ENCODE results near the gene TMEM61. TPM values are rescaled to one million over a fixed set of nuclear protein-coding genes. Genes with fewer than 3 reads are reported as not detected.
"Not testable (repeated sequence)": the region's sequence is repeated elsewhere in the genome, so short reads cannot be mapped to it uniquely, and the experiment has no call there.

TMEM61 gene
- total and polyA plus RNA-seq, 2 of the 8 experiments (the other 6 are each of a cell fraction or from before 2014, with no cell fraction given): 0.54 to 1.4 TPM

DNA sequence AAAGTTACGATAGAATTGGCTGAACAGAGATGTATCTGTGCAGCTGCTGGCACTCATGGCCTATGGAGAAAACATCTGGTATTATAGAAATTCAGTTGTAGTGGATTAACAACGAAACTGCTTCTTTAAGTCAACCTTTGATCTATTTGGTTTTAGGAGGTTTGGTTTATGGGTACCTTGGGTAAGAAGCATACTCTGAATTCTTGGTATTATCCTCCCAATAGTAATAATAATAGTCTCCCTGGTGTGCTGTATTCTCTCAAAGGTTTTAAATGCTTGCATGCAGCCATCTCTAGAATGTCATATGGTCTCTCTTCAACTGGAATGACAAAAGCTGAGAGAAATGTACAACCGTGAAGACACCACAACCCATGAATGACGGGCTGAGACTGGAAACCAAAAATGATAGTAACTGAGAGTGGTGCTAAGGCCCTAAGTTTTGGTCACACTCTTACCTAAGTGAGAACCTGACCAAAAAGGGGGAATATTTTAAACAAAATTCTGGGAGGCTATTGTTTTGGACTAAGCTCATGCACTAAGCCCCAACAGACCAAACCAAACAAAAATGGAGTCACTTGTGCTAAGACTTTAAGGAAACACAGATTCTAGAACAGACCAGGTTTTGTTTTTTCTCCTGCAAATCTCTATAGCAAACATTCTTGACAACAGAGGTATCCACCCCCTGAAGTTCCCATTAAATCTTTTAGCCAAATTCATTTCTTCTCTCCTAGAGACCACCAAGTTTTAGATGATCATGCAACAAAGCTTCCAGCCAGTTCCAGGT, 17.6 kb upstream of the TMEM61 start (continued):
- TF ChIP-seq SP1 (IDR thresholded peaks at IDR 0.05; ENCODE audit: low read depth, low read length) (0 out of 2 replicates have a peak, but pooled peaks have one; percentile 52), TBP (IDR thresholded peaks at IDR 0.05; ENCODE audit: low read depth, low read length) (no peak), KDM5A (IDR thresholded peaks at IDR 0.05; ENCODE audit: low read length) (no peak), CBX5 (IDR thresholded peaks at IDR 0.05; ENCODE audit: low read depth, low read length) (no peak), SP2 (IDR thresholded peaks at IDR 0.05; ENCODE audit: low read length) (no peak), TEAD4 (IDR thresholded peaks at IDR 0.05; ENCODE audit: low read depth, low read length) (peak; percentile 89), BACH1 (IDR thresholded peaks at IDR 0.05; ENCODE audit: low read length) (no peak)

DNA sequence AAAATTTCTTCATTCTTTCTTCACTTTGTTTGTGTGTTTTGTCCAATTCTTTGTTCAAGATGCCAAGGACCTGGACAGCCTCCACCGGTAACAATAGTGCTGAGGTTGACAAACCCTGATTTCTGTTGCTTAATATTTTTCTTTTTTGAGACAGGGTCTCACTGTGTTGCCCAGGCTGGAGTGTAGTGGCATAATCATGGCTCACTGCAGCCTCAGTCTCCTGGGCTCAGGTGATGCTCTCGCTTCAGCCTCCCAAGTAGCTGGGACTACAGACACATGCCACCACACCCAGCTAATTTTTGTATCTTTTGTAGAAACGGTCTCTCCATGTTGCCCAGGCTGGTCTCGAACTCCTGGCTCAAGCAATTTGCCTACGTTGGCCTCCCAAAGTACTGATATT, 16.6 kb upstream of the TMEM61 start:
- Histone ChIP-seq H3K4me1 (replicated peaks in 1 of 4; ENCODE audit: control insufficient read depth in 3 of 4, insufficient read depth in 4 of 4, low read length in 3 of 4) (peaks cover 0 to 14% (median 11%) of the 10 kb centered on the region in 4 experiments; a peak in 5 of 7 replicates), H2BK12ac (ENCODE audit: low read depth, low read length) (peak overlapping the region; percentile 94), H2AK5ac (ENCODE audit: low read depth, low read length) (peak overlapping the region; percentile 82; the same call in 1 of the 2 replicates), H2BK20ac (ENCODE audit: low read length) (peak overlapping the region; percentile 49; the same call in 1 of the 2 replicates), H2BK15ac (ENCODE audit: low read length) (peak overlapping the region; percentile 32; the same call in 1 of the 2 replicates), H4K91ac (replicated peaks; ENCODE audit: insufficient read length, low read length) (peak overlapping the region; percentile 93)
- H3K18ac ChIP-seq (ENCODE audit: extremely low read depth, low read length); H2BK5ac ChIP-seq (ENCODE audit: low read depth, low read length); H3K23me2 ChIP-seq (ENCODE audit: low read depth, low read length); H3K27ac ChIP-seq (ENCODE audit: low read depth, low read length); H3K14ac ChIP-seq (ENCODE audit: insufficient read length); H4K20me1 ChIP-seq (replicated peaks in 1 of 2; ENCODE audit: control insufficient read depth in 1 of 2, insufficient read depth in 2 of 2, low read length in 2 of 2); H3K9ac ChIP-seq (replicated peaks in 1 of 4; ENCODE audit: extremely low read depth in 1 of 4, low read depth in 3 of 4, low read length in 3 of 4); H3K56ac ChIP-seq (replicated peaks; ENCODE audit: insufficient read length, low read depth, low read length); H3K4me3 ChIP-seq (ENCODE audit: extremely low read depth in 1 of 4, insufficient read depth in 2 of 4, low read depth in 3 of 4, low read length in 4 of 4); H3K9me3 ChIP-seq (ENCODE audit: insufficient read depth in 2 of 2, low read depth in 1 of 2, low read length in 1 of 2); H3K23ac ChIP-seq (ENCODE audit: insufficient read length); H3K4ac ChIP-seq (replicated peaks; ENCODE audit: insufficient read length, low read depth, low read length); H2BK120ac ChIP-seq (replicated peaks; ENCODE audit: low read depth, low read length); H2AFZ ChIP-seq (ENCODE audit: low read length); FAIRE-seq; H3K36me3 ChIP-seq (ENCODE audit: control insufficient read depth in 2 of 4, insufficient read depth in 4 of 4, low read length in 3 of 4); H4K8ac ChIP-seq (ENCODE audit: extremely low read depth, insufficient read depth, low read length); H3K79me1 ChIP-seq (ENCODE audit: low read depth, low read length); DNase-seq (ENCODE audit: low read depth in 1 of 2, low spot score in 2 of 2); H3K27me3 ChIP-seq (replicated peaks in 1 of 4; ENCODE audit: control insufficient read depth in 3 of 4, extremely low read depth in 1 of 4, insufficient read depth in 3 of 4, low read length in 3 of 4); H3K4me2 ChIP-seq (ENCODE audit: insufficient read depth in 1 of 2, low read depth in 2 of 2, low read length in 2 of 2); POLR2A ChIA-PET (ENCODE audit: partially characterized antibody); H3K79me2 ChIP-seq (ENCODE audit: control insufficient read depth in 1 of 2, insufficient read depth in 2 of 2, low read length in 2 of 2); H4K5ac ChIP-seq (ENCODE audit: insufficient read length, low read depth, low read length): not testable (repeated sequence)
- WGBS, 2 experiments (ENCODE audit: extremely low coverage in 1 of 2, insufficient coverage in 1 of 2, insufficient read length in 1 of 2, insufficient replicate concordance in 2 of 2, low coverage in 1 of 2, low lambda C conversion rate in 2 of 2, missing lambda C conversion rate in 1 of 2): 92% methylated on average over 5 of the region's 5 CpGs; no CpG with 5 or more reads in 1 of the 2 experiments
- CTCF ChIA-PET (ENCODE audit: partially characterized antibody): interaction anchor here (0.6 to 9.0 kb wide), 8 partner anchors 8 to 71 kb away, joined by 3 to 49 read pairs (median 4); no protein-coding TSS in a partner anchor

Measured in H1 (cell line).